ENCODE data around the gene FHOD1. TPM values are rescaled to one million over a fixed set of nuclear protein-coding genes. Genes with fewer than 3 reads are reported as not detected.

The FHOD1 gene
- total and polyA plus RNA-seq, 2 experiments from 2014 or later = 10.0 to 17.2 TPM

GRCh38 chr16:67277999-67278772, 30.9 kb upstream of the FHOD1 start:
- Histone ChIP-seq H3K4me3 (no peak overlapping the region), H3K4me2 (peak overlapping the region; percentile 87), H3K9me3 (ENCODE audit: low read depth) (no peaks in the 10 kb centered on the region), H3K4me1 (ENCODE audit: insufficient read depth) (peaks cover 24% of the 10 kb centered on the region), H3K9me2 (replicated peaks; ENCODE audit: insufficient read depth) (no peaks in the 10 kb centered on the region), H3K27ac (peak overlapping the region; percentile 85), H4K20me1 (ENCODE audit: insufficient read depth, poor library complexity, severe bottlenecking) (no peaks in the 10 kb centered on the region), H2AFZ (peak overlapping the region; percentile 84), H3K79me2 (no peaks in the 10 kb centered on the region), H3K36me3 (replicated peaks; ENCODE audit: insufficient read depth, low read depth) (no peaks in the 10 kb centered on the region), H3K27me3 (no peaks in the 10 kb centered on the region)
- TF ChIP-seq EZH2phosphoT487 (IDR thresholded peaks at IDR 0.05; ENCODE audit: low read depth, severe bottlenecking, unreplicated experiment) (no peak), CTCF (IDR thresholded peaks at IDR 0.05; ENCODE audit: poor library complexity) (no peak), EZH2 (IDR thresholded peaks at IDR 0.05; ENCODE audit: borderline replicate concordance) (no peak)
- peak; percentile 42 for DNase-seq (ENCODE audit: low spot score)
- 82% methylated on average over 12 of the region's 13 CpGs for WGBS (ENCODE audit: low lambda C conversion rate, missing lambda C conversion rate)

GRCh38 chr16:67277294-67277998, 30.2 kb upstream of the FHOD1 start:
- H3K4me3 ChIP-seq = no peak overlapping the region
- H3K27me3 ChIP-seq = no peaks in the 10 kb centered on the region
- TF ChIP-seq EZH2 (IDR thresholded peaks at IDR 0.05; ENCODE audit: borderline replicate concordance) (no peak), CTCF (IDR thresholded peaks at IDR 0.05; ENCODE audit: poor library complexity) (no peak), EZH2phosphoT487 (IDR thresholded peaks at IDR 0.05; ENCODE audit: low read depth, severe bottlenecking, unreplicated experiment) (no peak)
- no peaks in the 10 kb centered on the region for H3K79me2 ChIP-seq
- peak; percentile 83 for DNase-seq (ENCODE audit: low spot score)
- peak overlapping the region; percentile 87 for H3K4me2 ChIP-seq
- no peaks in the 10 kb centered on the region for H4K20me1 ChIP-seq (ENCODE audit: insufficient read depth, poor library complexity, severe bottlenecking)
- H3K9me2 ChIP-seq (replicated peaks; ENCODE audit: insufficient read depth) = no peaks in the 10 kb centered on the region
- peaks cover 24% of the 10 kb centered on the region for H3K4me1 ChIP-seq (ENCODE audit: insufficient read depth)
- WGBS (ENCODE audit: low lambda C conversion rate, missing lambda C conversion rate) = 85% methylated on average over 4 of the region's 4 CpGs
- H3K36me3 ChIP-seq (replicated peaks; ENCODE audit: insufficient read depth, low read depth) = no peaks in the 10 kb centered on the region
- no peak overlapping the region for H2AFZ ChIP-seq
- no peaks in the 10 kb centered on the region for H3K9me3 ChIP-seq (ENCODE audit: low read depth)
- H3K27ac ChIP-seq = peak overlapping the region; percentile 85

GRCh38 chr16:67275321-67275720, 28.0 kb upstream of the FHOD1 start:
- no peaks in the 10 kb centered on the region for H3K9me3 ChIP-seq (ENCODE audit: low read depth)
- no peaks in the 10 kb centered on the region for H3K79me2 ChIP-seq
- 80% methylated on average over 2 of the region's 2 CpGs for WGBS (ENCODE audit: low lambda C conversion rate, missing lambda C conversion rate)
- TF ChIP-seq CTCF (IDR thresholded peaks at IDR 0.05; ENCODE audit: poor library complexity) (no peak), EZH2phosphoT487 (IDR thresholded peaks at IDR 0.05; ENCODE audit: low read depth, severe bottlenecking, unreplicated experiment) (no peak), EZH2 (IDR thresholded peaks at IDR 0.05; ENCODE audit: borderline replicate concordance) (no peak)
- H4K20me1 ChIP-seq (ENCODE audit: insufficient read depth, poor library complexity, severe bottlenecking) = no peaks in the 10 kb centered on the region
- no peak overlapping the region for H2AFZ ChIP-seq
- no peaks in the 10 kb centered on the region for H3K9me2 ChIP-seq (replicated peaks; ENCODE audit: insufficient read depth)
- H3K36me3 ChIP-seq (replicated peaks; ENCODE audit: insufficient read depth, low read depth) = no peaks in the 10 kb centered on the region
- peaks cover 24% of the 10 kb centered on the region for H3K4me1 ChIP-seq (ENCODE audit: insufficient read depth)
- H3K27ac ChIP-seq = no peak overlapping the region
- no peak overlapping the region for H3K4me3 ChIP-seq
- H3K27me3 ChIP-seq = no peaks in the 10 kb centered on the region
- no peak for DNase-seq (ENCODE audit: low spot score)
- H3K4me2 ChIP-seq = no peak overlapping the region
